Activated T-cell treated with anti-CD3 and anti-CD28 coated beads for 48 hours (primary cell): ENCODE data around the gene SUSD3.
"Not testable (repeated sequence)": the region's sequence is repeated elsewhere in the genome, so short reads cannot be mapped to it uniquely, and the experiment has no call there.

Experiments
- DNase-seq: peaks from one replicate; pipeline ENCODE4 v3.0.0-alpha.2; 2020; ENCODE audit warnings: low read depth

Gene SUSD3

GRCh38 chr9:93112116-93112863, 53.8 kb downstream of the SUSD3 start:
- DNase-seq = no peak

GRCh38 chr9:93112864-93113389, 54.4 kb downstream of the SUSD3 start:
- no peak for DNase-seq

- DNase-seq = no peak
Observed at GRCh38 chr9:93114169-93114983, 55.9 kb downstream of the SUSD3 start.

GRCh38 chr9:93114984-93115335, 56.5 kb downstream of the SUSD3 start:
- no peak for DNase-seq

GRCh38 chr9:93115486-93116071, 57.1 kb downstream of the SUSD3 start:
- no peak for DNase-seq

- no peak for DNase-seq
Observed at GRCh38 chr9:93116072-93116961, 57.8 kb downstream of the SUSD3 start.

GRCh38 chr9:93117521-93117920, 59.0 kb downstream of the SUSD3 start:
- not testable (repeated sequence) for DNase-seq

- no peak for DNase-seq
Observed at GRCh38 chr9:93117924-93118862, 59.7 kb downstream of the SUSD3 start.

GRCh38 chr9:93118863-93119702, 60.6 kb downstream of the SUSD3 start:
- DNase-seq = no peak

- DNase-seq = no peak
Observed at GRCh38 chr9:93119703-93119952, 61.1 kb downstream of the SUSD3 start.

GRCh38 chr9:93119953-93120845, 61.7 kb downstream of the SUSD3 start:
- DNase-seq = peak; percentile 38

GRCh38 chr9:93120846-93121315, 62.4 kb downstream of the SUSD3 start:
- no peak for DNase-seq

- no peak for DNase-seq
Observed at GRCh38 chr9:93121316-93122241, 63.1 kb downstream of the SUSD3 start.

- no peak for DNase-seq
Observed at GRCh38 chr9:93122721-93123221, 64.3 kb downstream of the SUSD3 start.

- DNase-seq = no peak
Observed at GRCh38 chr9:93123561-93124283, 65.2 kb downstream of the SUSD3 start.

GRCh38 chr9:93124793-93125192, 66.3 kb downstream of the SUSD3 start:
- no peak for DNase-seq
